ENCODE results near the gene SLC25A30.
"Not testable (repeated sequence)": the region's sequence is repeated elsewhere in the genome, so short reads cannot be mapped to it uniquely, and the experiment has no call there.

The SLC25A30 gene

DNA sequence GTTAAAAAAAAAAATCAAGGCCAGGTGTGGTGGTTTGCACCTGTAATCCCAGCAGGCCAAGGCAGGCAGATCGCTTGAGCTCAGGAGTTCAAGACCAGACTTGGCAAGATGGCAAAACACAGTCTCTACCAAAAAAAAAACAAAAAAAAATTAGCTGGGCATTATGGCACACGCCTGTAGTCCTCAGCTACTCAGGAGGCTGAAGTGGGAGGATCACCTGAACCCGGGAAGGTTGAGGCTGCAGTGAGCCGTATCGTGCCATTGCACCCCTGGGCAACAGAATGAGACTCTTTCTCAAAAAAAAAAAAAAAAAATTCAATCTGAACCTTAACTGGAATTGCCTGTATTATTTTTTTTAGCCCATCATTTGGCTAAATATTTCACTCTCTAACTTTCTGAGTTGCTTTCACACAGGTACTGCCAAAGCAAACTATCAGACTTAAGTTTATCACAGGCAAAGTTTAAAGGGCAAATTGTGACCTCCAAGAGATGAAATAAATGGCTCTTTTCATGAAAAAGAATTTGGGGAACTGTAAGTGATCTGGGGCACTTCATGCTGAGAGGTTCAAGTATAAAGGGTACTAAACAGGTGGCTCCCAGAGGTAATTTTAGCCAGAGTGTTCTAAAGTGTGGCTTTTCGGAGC is 14.7 kb upstream of the SLC25A30 start:
- no peak for DNase-seq (ENCODE audit: low read depth)

DNA sequence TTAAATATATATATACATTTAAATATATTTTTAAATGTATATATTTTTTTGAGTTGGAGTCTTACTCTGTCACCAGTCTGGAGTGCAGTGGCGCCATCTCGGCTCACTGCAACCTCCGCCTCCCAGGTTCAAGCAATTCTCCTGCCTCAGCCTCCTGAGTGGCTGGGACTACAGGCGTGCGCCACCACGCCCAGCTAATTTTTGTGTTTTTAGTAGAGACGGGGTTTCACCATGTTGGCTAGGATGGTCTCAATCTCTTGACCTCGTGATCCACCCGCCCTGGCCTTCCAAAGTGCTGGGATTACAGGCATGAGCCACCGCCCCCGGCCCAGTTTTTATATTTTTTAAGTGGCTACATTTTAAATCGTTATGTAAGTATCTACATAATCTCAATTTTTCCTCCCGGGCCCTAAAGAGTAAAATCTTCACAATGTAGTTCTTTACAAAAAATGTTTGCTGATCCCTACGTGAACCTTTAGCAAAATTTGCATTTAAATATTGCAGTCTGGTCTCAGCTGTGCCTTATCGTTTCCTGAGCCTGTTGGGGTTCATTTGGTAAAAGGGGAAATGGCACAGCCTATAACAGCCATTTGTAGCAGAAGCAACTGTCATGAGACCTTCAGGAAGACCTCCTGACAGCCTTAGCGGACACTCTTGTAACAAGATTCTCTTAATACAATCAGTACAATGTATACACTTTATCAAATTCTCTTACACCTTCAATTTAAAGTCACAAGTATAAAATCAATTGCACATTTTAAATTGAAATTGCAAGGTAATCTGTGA is 8.1 kb upstream of the SLC25A30 start:
- not testable (repeated sequence) for DNase-seq (ENCODE audit: low read depth)

DNA sequence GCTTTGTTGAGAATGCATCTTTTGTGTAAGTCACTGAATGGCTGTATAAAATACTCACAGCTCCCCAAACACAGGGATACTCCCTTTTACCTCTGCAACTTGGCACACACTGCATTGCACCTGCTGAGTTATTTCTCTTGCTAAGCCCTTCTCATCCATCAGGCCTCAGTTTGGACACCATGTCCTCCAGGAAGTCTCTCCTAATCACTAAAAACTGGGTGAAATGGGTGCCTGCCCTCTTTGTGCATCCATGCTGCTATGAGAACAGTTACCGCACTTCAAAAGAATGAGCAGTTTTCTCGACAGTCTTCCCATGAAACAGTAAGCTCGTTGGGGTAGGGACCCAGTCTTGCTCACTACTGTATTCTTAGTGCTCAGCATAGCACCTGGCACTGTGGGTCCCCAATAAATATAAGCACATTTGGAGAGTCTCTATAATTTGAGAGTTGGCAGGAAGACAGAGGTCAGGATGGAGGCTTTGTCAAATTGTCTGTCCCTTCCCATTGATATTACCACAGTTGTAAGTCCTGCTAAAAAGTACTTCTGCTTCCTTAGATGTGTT is 4.6 kb upstream of the SLC25A30 start:
- no peak for DNase-seq (ENCODE audit: low read depth)

DNA sequence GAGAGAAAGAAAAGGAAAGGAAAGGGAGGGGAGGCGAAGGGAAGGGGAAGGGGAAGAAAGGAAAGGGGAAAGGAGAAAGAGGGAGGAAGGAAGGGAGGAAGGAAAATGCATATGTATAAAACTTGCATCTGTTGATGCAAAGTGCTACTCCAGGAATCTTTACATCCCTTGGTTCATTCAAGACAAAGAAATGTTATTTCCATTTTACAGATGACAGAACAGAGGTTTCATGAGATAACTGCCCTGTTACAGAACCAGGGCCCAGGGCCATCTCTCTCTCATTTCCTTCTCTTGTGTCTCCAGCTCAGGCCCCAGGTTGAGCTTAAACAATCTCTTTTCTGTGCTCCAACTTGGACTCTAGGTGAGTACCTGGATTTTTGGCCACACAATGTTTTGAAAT is 1.8 kb upstream of the SLC25A30 start:
- DNase-seq (ENCODE audit: low read depth): no peak

DNA sequence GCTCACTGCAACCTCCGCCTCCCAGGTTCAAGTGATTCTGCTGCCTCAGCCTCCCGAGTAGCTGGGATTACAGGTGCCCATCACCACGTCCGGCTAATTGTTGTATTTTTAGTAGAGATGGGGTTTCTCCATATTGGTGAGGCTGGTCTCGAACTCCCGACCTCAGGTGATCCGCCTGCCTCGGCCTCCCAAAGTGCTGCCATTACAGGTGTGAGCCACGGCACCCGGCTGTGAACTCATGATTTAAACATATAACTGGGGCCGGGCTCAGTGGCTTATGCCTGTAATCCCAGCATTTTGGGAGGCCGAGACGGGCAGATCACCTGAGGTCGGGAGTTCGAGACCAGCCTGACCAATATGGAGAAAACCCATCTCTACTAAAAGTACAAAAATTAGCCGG is 1.2 kb upstream of the SLC25A30 start:
- not testable (repeated sequence) for DNase-seq (ENCODE audit: low read depth)

DNA sequence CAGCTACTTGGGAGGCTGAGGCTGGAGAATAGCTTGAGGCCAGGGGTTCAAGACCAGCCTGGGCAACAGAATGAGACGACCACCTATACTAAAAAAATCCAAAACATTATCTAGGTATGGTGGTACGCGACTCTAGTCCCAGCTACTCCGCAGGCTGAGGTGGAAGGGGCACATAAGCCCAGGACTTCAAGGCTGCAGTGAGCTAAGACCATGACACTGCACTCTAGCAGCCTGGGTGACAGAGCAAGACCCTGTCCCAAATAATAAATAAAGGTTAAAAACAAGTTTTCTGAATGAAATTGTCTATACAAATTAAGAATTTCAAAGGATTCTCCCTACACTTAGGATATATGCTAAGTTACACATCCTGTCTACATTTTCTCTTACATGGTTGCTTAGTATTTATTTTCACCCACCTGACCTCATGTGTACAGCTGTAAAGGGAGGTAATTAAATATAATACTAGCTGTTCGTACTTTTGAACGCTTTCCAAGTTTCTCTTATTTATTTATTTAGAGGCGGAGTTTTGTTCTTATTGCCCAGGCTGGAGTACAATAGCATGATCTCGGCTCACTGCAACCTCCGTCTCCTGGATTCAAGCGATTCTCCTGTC is 1.6 kb downstream of the SLC25A30 start:
- DNase-seq (ENCODE audit: low read depth): no peak

DNA sequence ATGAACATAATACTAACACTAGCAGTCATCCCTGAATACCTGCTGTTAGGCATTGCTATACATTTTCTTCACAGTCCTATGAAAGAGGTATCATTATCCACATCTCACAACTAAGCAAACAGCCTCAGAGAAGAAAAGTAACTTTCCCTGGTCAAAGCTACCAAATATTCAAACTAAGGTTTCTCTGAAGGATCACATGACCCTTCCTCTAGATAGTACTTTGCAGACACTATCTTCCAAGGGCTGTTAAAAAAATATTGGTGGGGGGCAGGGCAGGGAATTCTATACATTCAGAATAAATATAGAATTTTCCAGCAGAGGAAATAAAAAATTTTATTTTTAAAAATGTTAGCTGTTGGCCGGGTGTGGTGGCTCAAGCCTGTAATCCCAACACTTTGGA is 3.1 kb downstream of the SLC25A30 start:
- DNase-seq (ENCODE audit: low read depth): no peak

DNA sequence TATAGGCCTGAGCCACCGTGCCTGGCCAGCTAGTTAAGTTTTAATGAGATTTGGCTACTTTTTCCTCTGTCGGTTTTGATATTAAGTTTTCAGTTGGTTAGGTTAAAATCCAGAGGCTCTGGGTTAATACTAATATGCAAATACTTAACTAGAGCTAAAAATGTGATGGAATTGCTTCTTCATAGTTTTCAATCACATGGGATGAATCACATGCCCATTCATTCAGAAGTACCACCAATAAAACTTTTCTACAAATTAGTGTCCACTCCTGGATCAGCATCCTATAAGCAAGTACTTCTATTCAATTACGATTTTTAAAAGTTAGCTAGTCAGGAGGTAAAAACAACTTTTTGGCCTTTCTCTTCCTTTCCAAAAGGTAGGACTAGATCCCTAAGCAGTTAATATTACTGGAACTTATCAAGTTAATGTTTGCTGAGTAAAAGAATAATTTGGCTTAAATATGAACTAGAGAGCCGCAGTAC is 4.3 kb downstream of the SLC25A30 start:
- no peak for DNase-seq (ENCODE audit: low read depth)

DNA sequence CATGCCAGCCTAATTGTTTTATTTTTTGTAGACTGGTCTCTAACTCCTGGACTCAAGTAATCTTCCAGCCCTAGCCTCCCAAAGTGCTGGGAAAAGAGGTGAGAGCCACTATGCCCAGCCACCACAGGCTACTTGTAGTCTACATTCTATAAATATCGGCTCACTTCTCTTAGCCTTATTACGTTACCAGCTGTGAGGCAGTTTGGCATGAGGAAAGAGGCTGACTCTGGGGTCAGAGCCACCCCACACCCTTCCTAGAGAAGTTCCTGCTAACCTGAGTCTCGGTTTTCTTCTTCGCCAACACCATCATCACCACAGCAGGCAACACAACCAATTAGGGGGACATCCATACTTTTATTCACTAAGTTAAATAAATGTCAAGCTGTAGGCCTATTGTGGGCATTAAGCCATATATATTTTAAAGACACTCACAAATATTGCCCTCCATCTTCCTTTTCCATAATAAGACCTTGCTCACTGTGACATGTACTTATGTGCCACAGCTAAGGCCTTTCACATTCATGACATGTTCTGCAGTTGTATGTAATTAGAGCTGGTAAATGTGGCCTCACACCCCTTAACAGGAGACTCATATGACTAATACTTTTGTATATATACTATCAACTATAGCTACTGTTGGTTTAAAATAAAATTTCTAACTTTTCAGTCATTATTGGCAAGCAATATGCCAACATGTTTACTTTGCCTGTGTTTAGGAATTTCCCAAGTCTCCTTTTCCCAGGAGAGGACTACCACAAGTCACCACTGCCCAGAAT is 5.7 kb downstream of the SLC25A30 start:
- DNase-seq (ENCODE audit: low read depth): no peak

DNA sequence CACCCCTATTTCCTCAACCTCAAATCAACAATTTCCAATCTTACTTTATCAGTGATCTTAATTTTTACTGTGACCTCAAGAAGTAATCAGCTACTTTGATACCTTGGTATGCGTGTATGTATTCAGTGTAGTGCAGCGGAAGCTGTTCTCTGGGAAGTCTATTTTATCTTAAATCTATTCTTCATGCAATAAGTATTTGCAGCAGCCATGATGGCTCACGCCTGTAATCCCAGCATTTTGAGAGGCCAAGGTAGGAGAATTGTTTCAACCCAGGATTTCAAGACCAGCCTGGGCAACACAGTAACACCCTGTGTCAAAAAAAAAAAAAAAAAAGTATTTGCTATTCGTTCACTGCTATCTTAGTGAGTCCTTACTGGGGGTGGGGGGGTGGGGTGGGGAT is 6.5 kb downstream of the SLC25A30 start:
- DNase-seq (ENCODE audit: low read depth): no peak

DNA sequence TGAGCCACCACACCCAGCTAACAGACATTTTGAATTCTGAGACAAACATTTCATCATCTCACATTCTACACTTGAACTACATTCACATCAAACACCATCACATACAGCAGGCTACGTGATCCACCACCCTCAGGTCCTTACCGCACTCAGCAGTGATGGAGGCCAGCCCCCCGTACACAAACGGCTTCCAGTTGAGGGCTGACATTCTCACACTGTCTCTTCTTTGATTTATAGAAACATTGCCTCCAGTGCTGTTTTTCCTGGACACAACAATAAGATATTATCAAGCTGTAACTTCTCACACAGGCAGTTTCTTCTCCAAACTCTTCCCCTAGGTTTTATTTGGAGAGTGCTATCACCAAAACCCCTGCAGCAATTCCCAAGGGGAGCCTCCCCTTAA is 7.0 kb downstream of the SLC25A30 start:
- no peak for DNase-seq (ENCODE audit: low read depth)

DNA sequence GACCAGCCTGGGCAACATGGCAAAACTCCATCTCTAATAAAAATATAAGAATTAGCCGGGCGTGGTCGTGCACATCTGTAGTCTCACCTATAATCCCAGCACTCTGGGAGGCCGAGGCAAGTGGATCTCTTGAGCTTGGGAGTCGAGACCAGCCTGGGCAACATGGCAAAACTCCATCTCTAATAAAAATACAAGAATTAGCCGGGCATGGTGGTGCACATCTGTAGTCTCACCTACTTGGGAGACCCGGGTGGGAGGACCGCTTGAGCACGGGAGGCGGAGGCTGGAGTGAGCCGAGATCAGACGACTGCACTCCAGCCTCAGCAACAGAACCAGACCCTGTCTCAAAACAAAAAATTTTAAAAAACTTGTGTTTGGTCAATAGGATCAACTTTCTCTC is 7.7 kb downstream of the SLC25A30 start:
- DNase-seq (ENCODE audit: low read depth): no peak

DNA sequence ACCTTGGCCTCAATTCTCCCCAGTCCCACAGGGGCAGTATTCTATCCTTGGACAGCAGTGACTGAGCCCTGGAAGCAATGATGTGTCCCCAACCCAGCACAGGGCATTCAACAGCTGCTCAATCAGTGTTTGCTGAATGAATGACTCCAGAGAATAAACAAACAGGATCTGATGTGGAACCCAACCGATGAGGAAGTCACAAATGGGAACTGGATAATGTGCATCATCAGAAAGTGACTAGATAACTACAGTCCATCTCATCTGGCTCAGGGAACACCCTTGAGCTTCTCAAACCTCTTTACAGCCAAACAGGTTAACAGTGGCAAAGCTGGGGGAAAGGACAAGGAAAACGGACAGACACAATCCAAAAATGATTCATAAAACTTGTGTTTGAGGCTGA is 8.2 kb downstream of the SLC25A30 start:
- no peak for DNase-seq (ENCODE audit: low read depth)

DNA sequence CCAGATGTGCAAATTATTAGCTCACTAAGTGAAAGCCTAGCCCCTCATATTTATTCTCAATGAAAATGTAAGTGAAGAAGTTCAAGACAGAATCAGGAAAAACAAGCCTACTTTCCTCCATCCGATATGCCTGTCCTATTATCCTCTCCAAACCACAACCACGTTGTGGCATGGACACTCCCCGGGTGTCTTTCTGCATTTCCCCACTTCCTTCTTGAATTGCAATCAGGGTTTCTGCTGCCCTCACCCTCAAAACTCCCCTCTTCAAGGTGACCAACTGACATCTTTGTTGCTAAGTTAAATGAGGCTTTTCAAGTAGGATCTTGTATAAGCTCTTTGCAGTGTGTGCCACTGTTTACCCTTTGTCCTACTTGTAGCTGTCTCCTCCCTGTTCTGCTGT is 11.8 kb downstream of the SLC25A30 start:
- no peak for DNase-seq (ENCODE audit: low read depth)

DNA sequence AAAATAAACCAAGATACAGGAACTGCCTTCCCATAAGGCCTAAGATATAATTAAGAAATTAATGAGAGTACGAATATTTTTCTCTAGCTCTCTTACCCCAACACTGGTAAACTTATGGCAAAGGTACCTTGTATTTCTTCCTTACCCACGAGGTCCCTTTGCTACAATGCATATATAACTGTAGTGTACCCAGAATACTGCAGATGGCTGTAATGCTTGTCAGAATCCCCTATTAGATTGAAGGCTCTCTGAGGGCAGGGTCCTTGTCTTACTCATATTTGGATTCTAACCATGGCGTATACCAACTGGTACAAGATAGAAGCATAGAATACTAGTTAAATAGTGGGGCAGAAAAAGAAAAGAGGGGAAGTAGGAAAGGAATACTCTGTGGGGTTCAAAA is 15.1 kb downstream of the SLC25A30 start:
- no peak for DNase-seq (ENCODE audit: low read depth)

DNA sequence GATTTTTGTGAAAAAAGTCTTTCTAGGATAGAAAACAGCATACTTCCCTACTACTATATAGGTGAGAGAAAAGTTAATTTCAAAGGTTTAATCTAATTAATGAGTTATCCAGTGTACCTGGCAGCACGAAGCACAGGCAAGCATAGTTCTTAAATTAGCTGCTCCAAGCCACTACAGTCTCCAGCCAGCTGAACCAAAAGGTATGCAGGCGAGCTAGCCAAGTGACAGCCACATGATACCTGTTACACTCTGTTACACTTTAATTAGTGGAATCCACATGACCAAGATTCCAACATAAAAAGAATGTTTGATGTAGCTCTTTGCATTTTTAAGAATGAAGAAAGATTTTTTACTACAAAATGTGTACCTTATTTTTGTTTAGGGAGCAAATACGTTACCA is 15.5 kb downstream of the SLC25A30 start:
- DNase-seq (ENCODE audit: low read depth): no peak

DNA sequence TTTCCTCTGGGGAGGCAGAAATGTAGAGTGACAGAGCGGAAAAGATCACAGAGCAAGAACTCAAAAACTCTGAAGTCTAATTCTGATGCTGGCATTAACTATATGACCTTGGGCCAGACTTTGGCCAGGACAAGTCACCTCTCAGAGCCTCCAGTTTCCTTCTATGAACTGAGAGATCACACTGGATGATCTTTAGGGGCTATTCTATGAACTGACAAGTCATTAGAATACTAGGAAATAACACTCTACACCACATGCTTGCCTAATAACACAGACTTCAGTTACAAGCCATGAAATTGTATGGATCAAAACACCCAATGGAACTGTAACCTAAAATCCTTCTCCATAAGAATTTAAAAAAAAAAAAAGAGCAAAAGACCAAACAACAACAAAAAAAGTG is 16.9 kb downstream of the SLC25A30 start:
- DNase-seq (ENCODE audit: low read depth): no peak

DNA sequence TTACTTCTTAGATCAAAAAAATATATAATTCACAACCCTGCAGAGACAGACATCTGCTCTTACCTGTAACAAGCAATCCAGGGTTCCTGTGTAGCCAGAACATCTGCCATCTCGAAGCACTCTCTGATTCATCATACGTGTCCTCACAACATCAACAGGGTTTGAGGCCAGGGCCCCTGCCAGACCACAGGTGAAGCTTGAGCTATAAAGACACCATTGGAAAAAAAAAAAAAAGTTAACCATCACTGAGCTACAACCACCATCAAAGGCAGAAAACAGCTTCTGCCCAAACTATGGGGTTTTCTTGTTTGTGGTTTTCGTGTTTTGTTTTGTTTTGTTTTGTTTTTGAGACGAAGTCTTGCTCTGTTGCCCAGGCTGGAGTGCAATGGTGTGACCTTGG is 19.3 kb downstream of the SLC25A30 start:
- no peak for DNase-seq (ENCODE audit: low read depth)

DNA sequence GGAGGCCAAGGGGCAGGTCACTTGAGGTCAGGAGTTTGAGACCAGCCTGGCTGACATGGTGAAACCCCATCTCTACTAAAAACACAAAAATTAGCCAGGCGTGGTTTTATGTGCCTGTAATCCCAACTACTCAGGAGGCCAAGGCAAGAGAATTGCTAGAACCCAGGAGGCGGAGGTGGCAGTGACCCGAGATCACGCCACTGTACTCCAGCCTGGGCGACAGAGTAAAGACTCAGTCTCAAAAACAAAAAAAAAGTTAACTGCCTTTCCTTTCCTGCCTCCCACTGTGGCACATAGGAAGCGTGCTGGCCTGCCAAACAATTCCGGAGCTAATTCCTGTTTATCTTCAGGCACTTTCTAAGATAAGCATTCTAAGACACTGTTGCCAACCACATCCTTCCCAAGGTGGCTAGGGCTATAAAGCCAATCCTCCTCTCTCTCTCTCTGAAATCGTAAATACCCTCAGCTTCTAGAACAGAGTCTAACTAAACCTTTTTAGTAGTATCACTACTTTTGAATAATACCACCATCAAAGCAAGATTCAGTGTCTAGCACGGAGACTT is 21.6 kb downstream of the SLC25A30 start:
- DNase-seq (ENCODE audit: low read depth): no peak

DNA sequence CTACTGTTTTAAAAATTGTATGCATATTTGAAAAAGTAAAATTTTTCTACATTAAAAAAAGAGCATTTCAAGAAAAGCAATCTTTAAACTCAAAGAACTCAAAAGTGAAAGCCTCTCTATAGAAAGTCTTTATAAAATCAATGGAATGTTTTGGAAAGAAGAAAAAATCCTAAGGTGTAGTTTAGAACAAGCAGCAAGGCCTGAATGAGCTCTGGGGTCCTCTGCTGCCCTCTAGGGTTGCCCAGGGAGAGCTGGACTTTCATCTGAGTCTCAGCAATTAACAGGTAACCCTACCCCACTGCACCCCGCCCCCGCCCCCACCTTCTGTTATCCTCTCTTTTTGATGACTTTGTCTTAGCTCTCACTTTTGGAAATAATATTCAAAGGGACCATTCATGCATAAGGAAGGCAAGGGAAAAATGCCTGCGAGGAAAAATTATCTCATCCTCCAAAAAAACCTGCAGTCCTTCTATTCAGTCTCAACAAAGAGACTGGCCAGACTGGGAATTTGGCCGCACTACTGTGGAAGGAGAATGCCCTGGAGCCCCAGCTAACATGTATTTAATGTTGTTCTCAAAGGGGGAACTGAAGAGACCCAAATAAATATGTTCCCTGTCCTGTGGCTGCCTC is 24.1 kb downstream of the SLC25A30 start:
- DNase-seq (ENCODE audit: low read depth): no peak

DNA sequence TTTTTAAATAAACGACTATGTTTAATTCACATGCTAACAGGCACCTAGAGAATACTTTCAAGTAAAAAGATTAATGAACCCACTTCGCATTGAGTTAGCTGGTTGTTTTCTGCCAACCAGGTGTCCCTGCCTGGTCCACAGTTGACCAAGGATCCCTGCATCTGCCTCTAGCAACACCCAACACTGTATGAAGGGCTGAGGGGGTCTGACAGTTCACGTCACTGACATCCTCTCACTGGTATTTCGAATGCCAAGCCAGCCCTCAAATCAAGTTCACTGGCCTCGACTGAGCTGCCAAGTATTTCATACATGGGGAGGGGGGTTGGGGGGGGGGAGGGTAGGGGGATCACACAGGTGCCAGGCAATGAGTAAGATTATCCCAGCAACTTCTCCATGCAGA is 25.4 kb downstream of the SLC25A30 start:
- no peak for DNase-seq (ENCODE audit: low read depth)

Measured in stimulated activated CD8-positive, alpha-beta memory T cell treated with anti-CD3 and anti-CD28 coated beads, Interleukin-4, amount 100 ng/mL, for 24 hours (primary cell).